ENCODE data around the gene CARMIL1.

Gene CARMIL1

GRCh38 chr6:25351485-25351884 lies 72.3 kb downstream of the CARMIL1 start (continued):
- TF ChIP-seq TSHZ1 (tag by site-specific recombination; IDR thresholded peaks at IDR 0.05; ENCODE audit: borderline replicate concordance) (no peak), ZNF112 (tag by site-specific recombination; IDR thresholded peaks at IDR 0.05) (no peak)

GRCh38 chr6:25352285-25352684 lies 73.1 kb downstream of the CARMIL1 start:
- H3K4me1 ChIP-seq (ENCODE audit: control insufficient read depth, insufficient read depth, low read length) = peaks cover 7% of the 10 kb centered on the region
- no peak overlapping the region for H3K27ac ChIP-seq (ENCODE audit: extremely low read depth, low read depth, low read length)
- POLR2A ChIA-PET = interaction anchor here (0.6 to 1.3 kb wide), 2 partner anchors 13 to 73 kb away, joined by 3 to 5 read pairs; partner anchors contain the start of gene CARMIL1
- H3K9me3 ChIP-seq (ENCODE audit: control insufficient read depth, insufficient read depth, low read depth, low read length) = no peaks in the 10 kb centered on the region
- H3K36me3 ChIP-seq (ENCODE audit: control insufficient read depth in 2 of 2, insufficient read depth in 1 of 2, low read length in 2 of 2) = no peaks in the 10 kb centered on the region
- no peak overlapping the region for H3K4me3 ChIP-seq (ENCODE audit: low read depth, low read length)
- CTCF ChIA-PET = interaction anchor here (0.5 to 1.3 kb wide), 8 partner anchors 10 to 651 kb away, joined by 3 to 6 read pairs (median 4); no protein-coding TSS in a partner anchor
- TF ChIP-seq ZNF391 (tag by site-specific recombination; IDR thresholded peaks at IDR 0.05; ENCODE audit: borderline replicate concordance, low read depth) = no peak
- TF ChIP-seq ZNF677 (tag by site-specific recombination; IDR thresholded peaks at IDR 0.05) = no peak
- no peak for TF ChIP-seq SCRT1 (tag by site-specific recombination; IDR thresholded peaks at IDR 0.05; ENCODE audit: borderline replicate concordance)
- TF ChIP-seq YY2 (tag by site-specific recombination; IDR thresholded peaks at IDR 0.05) = no peak
- no peak for TF ChIP-seq ZSCAN18 (tag by site-specific recombination; IDR thresholded peaks at IDR 0.05)
- TF ChIP-seq KLF7 (tag by site-specific recombination; IDR thresholded peaks at IDR 0.05; ENCODE audit: borderline replicate concordance) = no peak
- TF ChIP-seq ZNF488 (tag by site-specific recombination; IDR thresholded peaks at IDR 0.05) = no peak
- no peak for TF ChIP-seq ZNF514 (tag by site-specific recombination; IDR thresholded peaks at IDR 0.05)
- TF ChIP-seq BCL6B (tag by site-specific recombination; IDR thresholded peaks at IDR 0.05) = no peak
- TF ChIP-seq FEZF1 (tag by site-specific recombination; IDR thresholded peaks at IDR 0.05) = no peak
- no peak for TF ChIP-seq ZNF518A (tag by site-specific recombination; conservative IDR thresholded peaks at IDR 0.05; ENCODE audit: low read depth)
- TF ChIP-seq ZNF302 (tag by site-specific recombination; IDR thresholded peaks at IDR 0.05; ENCODE audit: low read depth) = no peak
- no peak for TF ChIP-seq ZNF16 (tag by site-specific recombination; IDR thresholded peaks at IDR 0.05; ENCODE audit: low read depth)
- no peak for TF ChIP-seq HIC1 (tag by site-specific recombination; IDR thresholded peaks at IDR 0.05)
- no peak for TF ChIP-seq INSM2 (tag by site-specific recombination; IDR thresholded peaks at IDR 0.05)
